ENCODE measurements around the gene ASTE1. TPM values are rescaled to one million over a fixed set of nuclear protein-coding genes. Genes with fewer than 3 reads are reported as not detected.
"Not testable (repeated sequence)": the region's sequence is repeated elsewhere in the genome, so short reads cannot be mapped to it uniquely, and the experiment has no call there.

Gene ASTE1
- total RNA-seq, 1 experiment from 2014 or later: 11.4 TPM

DNA sequence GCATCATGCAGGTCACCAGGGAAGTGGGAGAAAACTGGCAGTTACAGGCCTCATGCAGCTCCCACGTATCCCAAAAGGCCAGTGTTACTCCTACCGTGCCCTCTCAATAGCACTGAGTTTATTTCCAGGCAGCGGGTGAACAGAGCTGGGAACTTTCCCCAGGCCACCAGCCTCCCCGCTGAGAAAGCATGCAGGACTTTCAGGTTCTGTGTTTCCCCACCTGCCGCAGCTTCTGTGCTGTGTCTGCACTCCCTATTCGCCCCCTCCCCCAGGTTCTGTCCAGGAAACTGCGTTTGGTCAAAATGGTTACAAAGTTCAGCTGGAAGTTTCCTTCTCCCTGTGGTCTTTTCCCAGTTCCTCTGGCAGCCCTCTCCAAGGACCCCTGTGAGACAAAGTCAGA is 21.4 kb upstream of the ASTE1 start:
- no peaks in the 10 kb centered on the region for H3K9me3 ChIP-seq (ENCODE audit: low read length)
- no peak overlapping the region for H2AFZ ChIP-seq (ENCODE audit: low read length)

DNA sequence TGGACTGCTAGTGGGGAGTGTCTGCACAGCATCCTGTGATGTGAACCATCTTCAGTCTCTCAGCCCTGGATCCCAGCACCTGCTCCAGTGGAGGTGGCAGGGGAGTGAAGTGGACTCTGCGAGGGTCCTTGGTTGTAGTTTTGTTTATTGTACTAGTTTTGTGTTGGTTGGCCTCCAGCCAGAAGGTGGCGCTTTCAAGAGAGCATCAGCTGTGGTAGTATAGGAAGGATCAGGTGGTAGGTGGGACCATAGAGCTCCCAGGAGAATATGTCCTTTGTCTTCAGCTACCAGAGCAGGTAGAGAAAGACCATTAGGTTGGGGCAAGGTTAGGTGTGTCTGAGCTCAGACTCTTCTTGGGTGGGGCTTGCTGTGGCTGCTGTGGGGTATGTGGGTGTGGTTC is 21.0 kb upstream of the ASTE1 start:
- Histone ChIP-seq H3K9me3 (ENCODE audit: low read length) (no peaks in the 10 kb centered on the region), H3K4me3 (ENCODE audit: low read length) (no peak overlapping the region), H2AFZ (ENCODE audit: low read length) (no peak overlapping the region), H3K36me3 (ENCODE audit: insufficient read depth, low read length) (no peaks in the 10 kb centered on the region), H3K79me2 (ENCODE audit: low read length) (no peaks in the 10 kb centered on the region), H3K9ac (ENCODE audit: low read length) (no peak overlapping the region), H4K20me1 (ENCODE audit: insufficient read depth, low read depth, low read length) (no peaks in the 10 kb centered on the region), H3K27me3 (ENCODE audit: low read length) (no peaks in the 10 kb centered on the region), H3K27ac (ENCODE audit: low read length) (no peak overlapping the region), H3K9me2 (replicated peaks; ENCODE audit: insufficient read depth, low read length) (no peaks in the 10 kb centered on the region), H3K4me2 (ENCODE audit: low read depth, low read length, poor library complexity, severe bottlenecking) (no peak overlapping the region), H3K4me1 (ENCODE audit: low read length) (peaks cover 4% of the 10 kb centered on the region)
- no peak for DNase-seq

More for the DNA sequence above, 21.4 kb upstream of the ASTE1 start:
- H3K4me2 ChIP-seq (ENCODE audit: low read depth, low read length, poor library complexity, severe bottlenecking): no peak overlapping the region
- no peak overlapping the region for H3K27ac ChIP-seq (ENCODE audit: low read length)
- no peaks in the 10 kb centered on the region for H3K9me2 ChIP-seq (replicated peaks; ENCODE audit: insufficient read depth, low read length)
- no peaks in the 10 kb centered on the region for H4K20me1 ChIP-seq (ENCODE audit: insufficient read depth, low read depth, low read length)
- H3K79me2 ChIP-seq (ENCODE audit: low read length): no peaks in the 10 kb centered on the region
- H3K36me3 ChIP-seq (ENCODE audit: insufficient read depth, low read length): no peaks in the 10 kb centered on the region
- no peak overlapping the region for H3K4me3 ChIP-seq (ENCODE audit: low read length)
- peaks cover 8% of the 10 kb centered on the region for H3K4me1 ChIP-seq (ENCODE audit: low read length)
- DNase-seq: no peak
- no peaks in the 10 kb centered on the region for H3K27me3 ChIP-seq (ENCODE audit: low read length)
- no peak overlapping the region for H3K9ac ChIP-seq (ENCODE audit: low read length)

GRCh38 chr3:131042271-131042985 is 15.8 kb upstream of the ASTE1 start:
- not testable (repeated sequence) for H3K9ac ChIP-seq (ENCODE audit: low read length); H3K4me3 ChIP-seq (ENCODE audit: low read length); H3K4me2 ChIP-seq (ENCODE audit: low read depth, low read length, poor library complexity, severe bottlenecking); H3K9me2 ChIP-seq (replicated peaks; ENCODE audit: insufficient read depth, low read length); DNase-seq; H3K36me3 ChIP-seq (ENCODE audit: insufficient read depth, low read length); H3K9me3 ChIP-seq (ENCODE audit: low read length); H4K20me1 ChIP-seq (ENCODE audit: insufficient read depth, low read depth, low read length); H3K27me3 ChIP-seq (ENCODE audit: low read length); H3K79me2 ChIP-seq (ENCODE audit: low read length); H3K4me1 ChIP-seq (ENCODE audit: low read length); H2AFZ ChIP-seq (ENCODE audit: low read length); H3K27ac ChIP-seq (ENCODE audit: low read length)

- no peak for DNase-seq
- Histone ChIP-seq H3K9me2 (replicated peaks; ENCODE audit: insufficient read depth, low read length) (no peaks in the 10 kb centered on the region), H2AFZ (ENCODE audit: low read length) (no peak overlapping the region), H3K9me3 (ENCODE audit: low read length) (no peaks in the 10 kb centered on the region), H3K79me2 (ENCODE audit: low read length) (no peaks in the 10 kb centered on the region), H3K27me3 (ENCODE audit: low read length) (no peaks in the 10 kb centered on the region), H3K4me1 (ENCODE audit: low read length) (peaks cover 4% of the 10 kb centered on the region; the same call in 1 of the 2 replicates), H3K4me2 (ENCODE audit: low read depth, low read length, poor library complexity, severe bottlenecking) (no peak overlapping the region), H3K4me3 (ENCODE audit: low read length) (no peak overlapping the region), H4K20me1 (ENCODE audit: insufficient read depth, low read depth, low read length) (no peaks in the 10 kb centered on the region), H3K27ac (ENCODE audit: low read length) (no peak overlapping the region), H3K36me3 (ENCODE audit: insufficient read depth, low read length) (no peaks in the 10 kb centered on the region), H3K9ac (ENCODE audit: low read length) (no peak overlapping the region)
These were observed 11.7 kb upstream of the ASTE1 start for GRCh38 chr3:131038326-131038725.

- no peaks in the 10 kb centered on the region for H3K27me3 ChIP-seq (ENCODE audit: low read length)
- no peaks in the 10 kb centered on the region for H3K79me2 ChIP-seq (ENCODE audit: low read length)
- DNase-seq: no peak
- H3K9me2 ChIP-seq (replicated peaks; ENCODE audit: insufficient read depth, low read length): no peaks in the 10 kb centered on the region
- no peak overlapping the region for H2AFZ ChIP-seq (ENCODE audit: low read length)
- H4K20me1 ChIP-seq (ENCODE audit: insufficient read depth, low read depth, low read length): no peaks in the 10 kb centered on the region
- H3K27ac ChIP-seq (ENCODE audit: low read length): no peak overlapping the region
- no peak overlapping the region for H3K4me3 ChIP-seq (ENCODE audit: low read length)
- H3K9ac ChIP-seq (ENCODE audit: low read length): no peak overlapping the region
- no peaks in the 10 kb centered on the region for H3K9me3 ChIP-seq (ENCODE audit: low read length)
- no peak overlapping the region for H3K4me2 ChIP-seq (ENCODE audit: low read depth, low read length, poor library complexity, severe bottlenecking)
- H3K4me1 ChIP-seq (ENCODE audit: low read length): peaks cover 8% of the 10 kb centered on the region; the same call in 1 of the 2 replicates
- no peaks in the 10 kb centered on the region for H3K36me3 ChIP-seq (ENCODE audit: insufficient read depth, low read length)
These were observed 10.4 kb upstream of the ASTE1 start for GRCh38 chr3:131036986-131037385.

DNA sequence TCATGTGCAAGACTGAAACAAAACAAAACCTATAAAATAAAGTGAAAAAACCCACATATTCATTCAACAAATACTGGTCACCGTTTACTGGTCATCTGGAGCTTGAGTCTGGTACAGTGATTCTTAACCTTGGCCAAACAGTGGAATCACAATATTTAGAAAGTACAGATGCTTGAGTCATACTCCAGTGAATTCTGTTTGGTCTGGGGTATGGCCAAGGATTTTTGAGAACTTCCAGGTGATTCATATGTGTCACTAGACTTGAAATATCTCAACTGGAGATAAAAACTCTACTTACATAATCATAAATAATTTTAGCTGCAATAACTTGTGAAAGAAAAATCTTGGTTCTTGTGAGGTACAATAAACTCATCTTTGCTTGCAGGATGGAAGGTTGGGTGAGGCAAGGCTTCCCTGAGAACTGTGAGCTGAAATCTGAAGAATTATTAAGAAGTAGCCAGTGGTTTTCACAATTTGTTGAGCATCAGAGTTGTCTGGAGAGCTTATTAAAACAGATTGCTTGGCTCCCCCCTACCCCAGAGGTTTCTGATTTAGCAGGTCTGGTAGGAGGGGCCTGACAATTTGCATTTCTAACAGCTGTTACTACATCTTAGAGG is 9.7 kb upstream of the ASTE1 start:
- Histone ChIP-seq H3K27me3 (ENCODE audit: low read length) (no peaks in the 10 kb centered on the region), H3K9ac (ENCODE audit: low read length) (no peak overlapping the region), H4K20me1 (ENCODE audit: insufficient read depth, low read depth, low read length) (no peaks in the 10 kb centered on the region), H3K4me3 (ENCODE audit: low read length) (no peak overlapping the region), H3K27ac (ENCODE audit: low read length) (no peak overlapping the region), H3K4me2 (ENCODE audit: low read depth, low read length, poor library complexity, severe bottlenecking) (no peak overlapping the region), H2AFZ (ENCODE audit: low read length) (no peak overlapping the region), H3K36me3 (ENCODE audit: insufficient read depth, low read length) (no peaks in the 10 kb centered on the region), H3K4me1 (ENCODE audit: low read length) (peaks cover 8% of the 10 kb centered on the region; the same call in 1 of the 2 replicates), H3K79me2 (ENCODE audit: low read length) (no peaks in the 10 kb centered on the region), H3K9me3 (ENCODE audit: low read length) (no peaks in the 10 kb centered on the region), H3K9me2 (replicated peaks; ENCODE audit: insufficient read depth, low read length) (no peaks in the 10 kb centered on the region)
- no peak for DNase-seq

GRCh38 chr3:131033480-131034080 is 7.0 kb upstream of the ASTE1 start:
- peak; percentile 87 for DNase-seq

DNA sequence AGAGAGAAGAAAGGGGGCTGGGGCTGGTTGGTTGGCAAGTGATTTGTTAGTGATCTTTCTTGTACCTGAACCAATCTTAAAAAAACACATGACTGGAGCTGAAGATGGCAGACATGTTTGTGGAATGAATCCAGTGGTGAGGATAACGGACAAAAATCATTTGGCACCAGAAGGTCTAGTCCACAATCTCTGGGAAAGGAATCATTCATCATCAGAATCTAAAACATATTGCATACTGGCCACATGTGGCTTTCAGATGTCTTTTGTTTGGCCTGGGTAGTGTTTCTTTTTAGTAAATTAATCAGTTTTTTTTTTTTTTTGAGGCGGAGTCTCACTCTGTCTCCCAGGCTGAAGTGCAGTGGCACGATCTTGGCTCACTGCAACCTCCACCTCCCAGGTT is 5.0 kb upstream of the ASTE1 start:
- Histone ChIP-seq H3K27me3 (ENCODE audit: low read length) (no peaks in the 10 kb centered on the region), H3K9me2 (replicated peaks; ENCODE audit: insufficient read depth, low read length) (no peaks in the 10 kb centered on the region), H3K36me3 (ENCODE audit: insufficient read depth, low read length) (no peaks in the 10 kb centered on the region), H3K9me3 (ENCODE audit: low read length) (no peaks in the 10 kb centered on the region), H2AFZ (ENCODE audit: low read length) (no peak overlapping the region), H3K4me1 (ENCODE audit: low read length) (peaks cover 11% of the 10 kb centered on the region), H3K4me3 (ENCODE audit: low read length) (no peak overlapping the region), H3K4me2 (ENCODE audit: low read depth, low read length, poor library complexity, severe bottlenecking) (no peak overlapping the region), H4K20me1 (ENCODE audit: insufficient read depth, low read depth, low read length) (no peaks in the 10 kb centered on the region), H3K9ac (ENCODE audit: low read length) (no peak overlapping the region), H3K27ac (ENCODE audit: low read length) (no peak overlapping the region), H3K79me2 (ENCODE audit: low read length) (no peaks in the 10 kb centered on the region)
- no peak for DNase-seq

More at GRCh38 chr3:131033480-131034080, 7.0 kb upstream of the ASTE1 start:
- no peak overlapping the region for H3K4me3 ChIP-seq (ENCODE audit: low read length)
- no peaks in the 10 kb centered on the region for H3K9me3 ChIP-seq (ENCODE audit: low read length)
- H3K27ac ChIP-seq (ENCODE audit: low read length): no peak overlapping the region
- H3K79me2 ChIP-seq (ENCODE audit: low read length): no peaks in the 10 kb centered on the region
- H2AFZ ChIP-seq (ENCODE audit: low read length): no peak overlapping the region; the same call in 1 of the 2 replicates
- no peaks in the 10 kb centered on the region for H3K9me2 ChIP-seq (replicated peaks; ENCODE audit: insufficient read depth, low read length)
- H3K27me3 ChIP-seq (ENCODE audit: low read length): no peaks in the 10 kb centered on the region
- H3K36me3 ChIP-seq (ENCODE audit: insufficient read depth, low read length): no peaks in the 10 kb centered on the region
- no peak overlapping the region for H3K4me2 ChIP-seq (ENCODE audit: low read depth, low read length, poor library complexity, severe bottlenecking)
- H4K20me1 ChIP-seq (ENCODE audit: insufficient read depth, low read depth, low read length): no peaks in the 10 kb centered on the region
- no peak overlapping the region for H3K9ac ChIP-seq (ENCODE audit: low read length)
- 0 out of 2 replicates have a peak, but pooled peaks cover 4% of the 10 kb centered on the region for H3K4me1 ChIP-seq (ENCODE audit: low read length)
